Glomerular visceral epithelial cell (primary cell): ENCODE data around the gene PTOV1.

ENCODE experiments used
- DNase-seq: peaks from one replicate; pipeline ENCODE4 v3.0.0-alpha.2; 2016; ENCODE audit errors: extremely low spot score

PTOV1 gene

DNA sequence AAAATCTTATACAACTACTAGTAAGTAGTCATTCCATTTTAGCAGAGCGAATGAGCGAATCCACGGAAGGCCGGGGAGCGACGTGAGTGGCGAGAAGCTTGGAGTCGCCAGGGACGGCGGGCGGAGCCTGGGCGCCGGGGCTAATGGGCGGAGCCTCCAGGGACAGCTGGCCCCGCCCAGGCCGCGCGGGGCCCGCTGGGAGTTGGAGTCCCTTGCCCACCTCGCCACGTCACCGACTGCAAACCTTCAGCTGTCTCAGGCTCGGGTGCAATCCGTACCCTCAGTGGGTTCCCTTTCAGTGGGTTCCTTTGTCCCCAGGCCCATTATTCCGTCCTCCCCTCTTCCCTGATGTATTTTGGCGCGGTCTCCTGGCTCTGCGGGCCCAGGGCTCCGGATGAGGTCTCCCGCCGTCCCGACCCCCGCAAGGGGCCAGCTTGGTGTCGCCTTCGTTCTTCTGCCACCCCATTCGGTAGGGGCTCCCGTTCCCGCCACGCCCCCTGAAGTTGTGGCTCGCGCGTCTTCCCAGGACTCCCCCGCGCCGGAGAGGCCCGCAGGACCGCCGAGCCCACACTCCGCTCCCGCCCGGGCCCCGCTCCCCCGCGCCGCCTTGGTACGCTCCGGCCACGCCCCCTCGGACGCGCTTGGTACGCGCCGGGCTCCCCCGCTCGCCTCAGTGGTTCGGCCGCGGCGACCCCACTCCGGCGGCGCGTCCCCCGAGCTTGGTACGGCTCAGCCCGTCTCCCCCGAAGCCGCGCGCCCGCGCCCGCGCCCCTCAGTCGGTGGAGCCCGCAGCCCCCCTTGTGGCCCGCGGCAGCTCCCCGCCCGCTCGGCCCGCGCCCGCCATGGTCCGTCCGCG, at the start of gene PTOV1:
Gene PTOV1, plus strand, starts transcription at position 673 of the 856 bp plus-strand sequence.
- peak; percentile 92 for DNase-seq

- no peak for DNase-seq
These were observed 49.5 kb upstream of the PTOV1 start for GRCh38 chr19:49801401-49801888.

DNA sequence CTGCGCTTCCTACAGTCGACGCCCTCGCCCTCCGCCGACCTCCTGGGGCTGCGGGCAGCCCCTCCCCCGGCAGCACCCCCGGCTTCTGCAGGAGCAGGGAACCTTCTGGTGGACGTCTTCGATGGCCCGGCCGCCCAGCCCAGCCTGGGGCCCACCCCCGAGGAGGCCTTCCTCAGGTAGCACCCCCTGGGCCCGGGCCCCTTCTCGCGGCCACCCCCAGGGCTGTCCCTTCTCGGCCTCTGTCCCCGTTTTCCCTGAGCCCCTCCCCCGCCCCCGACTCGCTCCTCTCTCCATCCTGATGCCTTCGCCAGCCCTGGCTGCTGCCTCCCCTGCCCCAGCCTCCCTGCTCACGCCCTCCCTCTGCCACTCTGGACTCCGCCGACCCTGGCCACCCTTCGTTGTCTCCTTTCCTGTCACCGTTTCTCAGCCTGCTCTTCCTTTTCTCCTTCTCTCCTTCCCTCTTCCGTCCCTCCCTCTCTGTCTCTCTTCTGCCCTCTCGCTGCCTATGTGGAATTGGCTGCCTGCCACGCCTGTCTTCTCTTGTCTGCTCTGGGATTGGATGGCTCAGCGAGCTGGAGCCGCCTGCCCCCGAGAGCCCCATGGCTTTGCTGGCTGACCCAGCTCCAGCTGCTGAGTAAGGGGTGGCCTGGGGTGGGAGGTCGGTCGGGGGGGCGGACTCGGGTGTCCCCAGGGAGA, 48.8 kb upstream of the PTOV1 start:
- peak; percentile 67 for DNase-seq

GRCh38 chr19:49802836-49803528, 48.0 kb upstream of the PTOV1 start:
- DNase-seq: no peak

DNA sequence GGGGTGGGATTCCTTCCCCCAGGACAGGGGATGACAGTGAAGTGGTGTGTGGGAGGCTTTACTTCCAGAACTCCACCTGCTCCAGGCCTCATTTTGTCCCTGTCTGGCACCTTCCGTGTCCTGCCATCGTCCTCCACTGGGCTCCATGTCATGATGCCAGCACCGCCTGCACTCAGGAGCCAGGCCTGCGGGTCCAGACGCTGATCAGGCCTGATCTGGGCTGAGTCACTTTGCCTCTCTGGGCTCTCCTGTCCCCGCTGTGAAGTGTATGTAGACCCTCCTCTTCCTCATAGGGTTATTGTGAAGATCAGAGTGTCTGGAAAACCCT, 47.5 kb upstream of the PTOV1 start:
- no peak for DNase-seq

DNA sequence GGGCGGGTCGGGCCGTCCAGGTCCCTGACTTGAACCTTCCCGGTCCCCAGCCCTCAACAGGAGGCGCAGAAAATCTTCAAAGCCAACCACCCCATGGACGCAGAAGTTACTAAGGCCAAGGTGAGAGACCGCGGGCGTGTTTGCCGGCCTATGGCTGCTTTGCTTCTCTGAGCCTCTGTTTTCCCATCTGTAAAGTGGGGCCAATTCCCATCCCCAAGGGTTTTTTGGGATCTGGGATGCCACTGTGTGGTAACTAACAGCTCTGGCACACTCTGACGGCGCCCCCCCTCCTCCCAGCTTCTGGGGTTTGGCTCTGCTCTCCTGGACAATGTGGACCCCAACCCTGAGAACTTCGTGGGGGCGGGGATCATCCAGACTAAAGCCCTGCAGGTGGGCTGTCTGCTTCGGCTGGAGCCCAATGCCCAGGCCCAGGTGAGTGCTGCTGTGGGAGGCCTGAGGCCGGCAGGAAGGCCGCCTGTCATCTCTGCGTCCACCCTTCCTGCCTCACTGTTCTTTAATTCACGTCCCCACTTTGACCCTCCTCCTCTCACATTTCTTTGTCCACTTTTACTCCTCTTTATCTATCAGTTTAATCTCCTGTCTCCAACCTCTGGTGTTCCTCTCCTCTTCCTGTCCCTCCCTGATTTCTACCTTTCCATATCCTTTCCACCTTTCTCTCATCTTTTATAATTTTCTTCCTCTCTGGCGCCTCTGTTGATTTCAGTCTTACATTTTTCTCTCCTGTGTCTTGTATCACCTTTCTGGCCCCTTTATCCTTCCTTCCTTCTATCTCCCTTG, 44.9 kb upstream of the PTOV1 start:
- no peak for DNase-seq

GRCh38 chr19:49806620-49806959, 44.4 kb upstream of the PTOV1 start:
- DNase-seq: no peak

GRCh38 chr19:49807058-49807903, 43.7 kb upstream of the PTOV1 start:
- no peak for DNase-seq

GRCh38 chr19:49807904-49808675, 42.9 kb upstream of the PTOV1 start:
- DNase-seq: no peak

DNA sequence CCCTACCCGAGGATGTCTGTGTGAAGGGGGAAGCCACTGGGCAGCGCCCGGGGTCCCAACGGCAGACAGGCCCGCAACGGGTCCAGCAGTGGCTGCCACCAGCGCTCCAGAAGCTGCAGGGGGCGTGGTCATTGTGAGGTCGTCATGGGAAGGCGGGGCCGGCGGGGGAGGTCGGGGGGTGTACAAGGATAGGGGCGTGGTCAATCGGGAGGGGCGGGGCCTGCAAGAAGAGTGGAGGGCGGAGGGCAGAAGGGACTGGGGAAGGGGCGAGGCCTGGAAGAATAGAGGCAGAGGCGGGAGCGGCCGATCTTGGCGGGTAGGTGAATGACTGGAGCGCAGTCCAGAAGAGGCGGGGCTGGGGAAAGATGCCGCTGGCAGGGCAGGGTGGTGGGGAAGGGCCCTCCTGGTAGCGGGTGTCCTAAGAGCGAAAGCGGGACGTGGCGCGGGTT, 42.2 kb upstream of the PTOV1 start:
- DNase-seq: peak; percentile 82

DNA sequence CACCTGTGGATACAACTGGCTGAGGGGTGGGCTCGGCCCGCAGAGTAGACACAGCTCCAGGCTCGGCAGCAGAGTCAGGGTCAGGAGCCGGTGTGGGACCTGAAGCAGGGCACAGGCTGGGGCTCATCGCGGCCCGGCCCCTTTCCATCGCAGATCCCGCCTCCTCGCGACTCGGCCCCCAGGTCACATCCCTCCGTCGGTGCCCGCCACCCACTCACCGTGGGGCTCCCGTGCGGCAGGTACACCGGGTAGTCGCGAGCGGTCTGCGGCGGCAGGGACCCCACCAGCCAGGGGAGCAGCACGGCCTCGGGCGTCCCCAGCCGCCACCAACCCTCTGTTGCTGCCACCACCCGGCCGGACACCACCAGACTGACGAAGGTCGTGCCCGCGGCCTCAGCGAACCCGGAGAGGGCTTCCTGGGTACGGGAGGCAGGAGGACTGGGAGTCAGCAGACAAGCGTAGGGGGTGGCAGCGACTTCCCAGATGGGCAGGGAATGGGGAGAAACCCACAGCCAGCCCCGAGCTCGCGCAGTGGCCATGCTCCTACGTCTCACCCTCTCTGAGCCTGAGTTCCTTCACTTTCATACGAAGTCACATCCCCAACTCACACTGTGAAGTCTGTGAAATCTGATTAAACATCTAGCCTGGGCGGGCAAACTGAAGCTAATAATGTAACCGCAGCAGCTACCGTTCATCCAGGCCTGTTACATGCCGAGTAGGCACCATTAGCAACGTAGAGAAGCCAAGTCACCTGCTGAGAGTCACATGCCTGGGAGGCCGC, 41.6 kb upstream of the PTOV1 start:
- DNase-seq: peak; percentile 26

GRCh38 chr19:49809941-49810389, 41.0 kb upstream of the PTOV1 start:
- DNase-seq: no peak

- DNase-seq: no peak
These were observed 39.6 kb upstream of the PTOV1 start for GRCh38 chr19:49811328-49811727.

DNA sequence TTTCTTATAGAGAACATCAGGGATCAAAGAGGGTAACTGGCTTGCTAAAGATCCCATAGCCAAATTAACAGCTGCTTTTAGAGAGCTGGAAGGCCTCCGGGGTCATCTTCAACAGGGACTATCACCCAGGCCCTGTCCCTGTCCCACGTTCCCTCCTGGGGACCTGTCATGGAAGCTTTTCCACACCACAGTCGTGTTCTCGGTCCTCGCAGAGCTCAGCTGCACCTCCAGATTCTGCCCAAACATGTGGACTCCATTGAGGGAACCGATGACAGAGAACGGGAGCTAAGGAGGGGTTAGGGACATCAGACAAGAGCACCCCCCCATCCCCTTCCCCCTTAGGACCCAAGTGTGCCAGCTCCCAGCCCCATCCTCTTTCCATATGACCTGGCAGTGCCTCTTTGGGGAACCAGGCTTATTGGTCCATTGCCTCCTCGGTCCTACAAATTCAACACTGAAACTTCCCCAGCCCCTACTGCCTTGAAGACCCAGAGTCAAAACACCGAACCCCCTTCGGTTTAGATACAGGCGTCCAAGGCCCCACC, 38.4 kb upstream of the PTOV1 start:
- DNase-seq: no peak

DNA sequence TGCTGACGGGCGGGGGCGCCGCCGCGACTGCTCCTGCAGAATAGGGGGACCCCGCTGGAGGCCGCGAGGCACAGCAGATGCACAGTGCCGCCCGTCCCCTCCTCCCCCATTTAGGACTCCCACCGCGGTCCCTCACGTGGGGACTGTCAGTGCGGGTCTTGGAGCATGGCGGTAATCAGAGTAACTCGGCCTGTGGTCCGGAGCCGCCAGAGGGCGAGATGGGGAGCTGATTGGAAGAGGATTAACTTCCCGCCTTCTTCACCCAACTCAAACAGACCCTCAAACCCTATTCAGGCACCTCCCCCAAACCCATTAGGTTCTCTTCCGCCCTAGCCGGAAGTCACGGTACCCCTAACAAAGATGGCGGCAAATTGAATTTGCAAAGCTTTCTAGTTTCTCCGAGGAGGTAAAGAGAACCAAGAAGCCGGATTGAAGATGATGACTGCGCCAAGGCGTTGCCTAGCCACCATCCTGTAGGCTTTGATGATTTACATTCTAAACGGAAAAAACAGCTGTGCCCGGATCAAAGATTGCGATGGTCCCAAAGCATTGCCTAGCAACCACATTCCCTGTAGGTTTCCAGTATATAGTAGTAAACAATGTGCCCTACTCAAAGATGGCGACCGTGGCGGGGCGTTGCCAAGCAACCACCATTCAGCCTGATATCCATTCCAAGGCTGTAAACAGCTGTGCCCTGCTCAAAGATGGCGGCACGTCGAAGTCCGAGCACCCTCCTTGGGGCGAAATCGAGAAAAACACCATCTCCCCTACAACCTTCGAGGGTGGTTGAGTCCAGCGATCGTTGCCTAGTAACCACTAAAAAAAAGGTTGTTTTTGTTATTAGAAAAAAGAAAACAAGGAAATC, 37.7 kb upstream of the PTOV1 start, which contains the start of gene FUZ:
Gene FUZ, minus strand, starts transcription at position 296 of the 865 bp plus-strand sequence. Its CDS starts 186 bp downstream, at position 110.
- DNase-seq: peak; percentile 98

DNA sequence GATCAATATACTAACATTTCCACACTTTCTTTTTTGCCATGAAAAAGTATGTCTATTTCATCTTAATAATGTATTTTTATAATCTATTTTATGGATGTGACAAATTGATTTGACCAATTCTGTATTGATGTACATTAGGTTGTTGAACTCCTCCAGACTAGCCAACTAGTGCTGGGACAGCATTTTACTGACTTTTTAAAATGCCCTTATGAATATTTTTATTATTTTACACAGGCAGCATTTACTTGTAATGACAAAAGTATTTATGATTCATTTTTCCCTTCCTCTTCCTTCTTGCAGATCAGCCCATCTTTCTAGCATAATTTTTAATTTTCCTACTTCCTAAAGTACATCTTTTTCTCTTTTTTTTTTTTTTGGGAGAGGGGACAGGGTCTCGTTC, 36.9 kb upstream of the PTOV1 start:
- no peak for DNase-seq

- no peak for DNase-seq
These were observed 34.4 kb upstream of the PTOV1 start for GRCh38 chr19:49816590-49816989.
